ENCODE results near the gene NBL1.

NBL1 gene

DNA sequence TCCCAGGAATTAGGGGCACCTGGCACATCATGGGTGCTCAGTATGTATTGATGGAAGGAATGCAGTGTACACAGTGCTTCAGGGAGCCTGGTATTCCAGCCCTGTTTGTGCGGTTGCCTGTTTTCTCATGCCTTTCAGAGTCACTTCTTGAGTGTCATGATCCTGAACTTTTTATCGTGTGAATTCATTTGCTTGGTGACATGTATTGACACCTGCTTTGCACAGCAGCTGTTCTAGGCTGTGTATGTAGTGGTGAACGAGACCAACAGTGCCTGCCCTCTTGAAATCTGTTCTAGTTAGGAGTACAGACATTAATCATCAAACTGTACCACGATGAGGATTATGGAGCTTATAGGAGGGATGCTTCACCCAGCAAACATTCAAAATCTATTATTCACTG lies 26.7 kb downstream of the NBL1 start:
- no peak for DNase-seq

GRCh38 chr1:19672237-19672636 lies 28.1 kb downstream of the NBL1 start:
- no peak for DNase-seq

DNA sequence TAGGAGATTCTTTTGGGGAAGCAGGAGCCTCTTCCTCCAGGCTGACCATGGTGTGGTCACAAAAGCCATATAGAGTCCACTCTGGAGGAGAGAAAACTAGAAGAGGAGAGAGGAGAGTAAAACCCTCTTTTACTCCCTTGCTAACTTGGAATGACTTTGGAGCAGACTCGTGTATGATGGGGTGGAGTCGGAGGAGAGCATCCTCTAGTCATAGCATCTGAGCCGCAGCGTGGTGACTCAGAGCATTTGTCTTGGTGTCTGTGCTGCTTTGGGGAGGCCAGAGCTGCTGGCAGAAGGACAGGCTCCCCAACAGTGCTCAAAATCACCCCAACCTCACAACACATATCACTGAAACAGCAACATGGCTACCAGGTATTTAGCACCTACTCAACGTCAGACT lies 31.7 kb downstream of the NBL1 start:
- no peak for DNase-seq

DNA sequence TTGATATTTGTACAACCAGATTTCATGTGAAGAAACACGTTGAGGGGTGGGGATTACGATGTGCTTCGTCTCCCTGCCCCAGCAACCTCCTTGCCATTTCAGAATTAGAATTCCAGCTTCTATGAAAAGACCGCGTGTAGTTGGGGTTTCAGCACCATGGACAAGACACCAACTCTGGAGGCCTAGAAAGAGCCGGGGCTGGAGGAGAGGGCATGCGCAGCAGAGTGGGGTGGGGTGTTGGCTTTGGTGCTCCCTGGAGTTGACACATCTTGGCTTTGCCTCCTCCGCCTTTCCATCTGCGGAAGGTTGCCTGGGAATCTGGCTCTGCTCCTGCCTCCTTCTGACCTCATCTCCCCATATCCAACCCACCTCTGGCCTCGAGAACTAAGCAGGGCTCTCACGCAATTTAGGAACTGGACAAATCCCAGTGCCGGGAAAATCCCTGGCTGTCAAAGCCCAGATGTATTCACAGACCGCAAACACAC lies 32.4 kb downstream of the NBL1 start:
- DNase-seq: no peak

- DNase-seq: no peak
Measured at GRCh38 chr1:19678493-19678892, 34.4 kb downstream of the NBL1 start.

GRCh38 chr1:19678931-19679453 lies 34.9 kb downstream of the NBL1 start:
- DNase-seq: no peak

DNA sequence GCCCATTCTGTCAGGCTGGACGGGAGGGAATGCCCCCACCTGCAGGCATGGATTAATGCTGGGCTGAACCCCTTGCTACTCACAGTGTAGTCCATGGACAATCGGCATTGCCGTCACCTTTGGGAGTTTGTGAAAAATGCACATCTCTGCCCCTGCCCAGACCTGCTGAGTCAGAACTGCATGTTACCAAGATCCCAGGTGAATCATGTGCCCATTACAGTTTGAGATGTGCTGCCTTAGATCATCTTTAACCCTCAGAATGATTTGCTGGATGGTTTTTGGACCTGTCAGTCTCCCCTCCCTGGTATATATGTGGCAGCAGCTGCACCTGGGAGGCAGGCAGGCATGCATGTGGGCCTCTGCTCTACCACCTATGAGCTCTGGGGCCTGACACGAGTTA lies 35.6 kb downstream of the NBL1 start:
- DNase-seq: no peak

DNA sequence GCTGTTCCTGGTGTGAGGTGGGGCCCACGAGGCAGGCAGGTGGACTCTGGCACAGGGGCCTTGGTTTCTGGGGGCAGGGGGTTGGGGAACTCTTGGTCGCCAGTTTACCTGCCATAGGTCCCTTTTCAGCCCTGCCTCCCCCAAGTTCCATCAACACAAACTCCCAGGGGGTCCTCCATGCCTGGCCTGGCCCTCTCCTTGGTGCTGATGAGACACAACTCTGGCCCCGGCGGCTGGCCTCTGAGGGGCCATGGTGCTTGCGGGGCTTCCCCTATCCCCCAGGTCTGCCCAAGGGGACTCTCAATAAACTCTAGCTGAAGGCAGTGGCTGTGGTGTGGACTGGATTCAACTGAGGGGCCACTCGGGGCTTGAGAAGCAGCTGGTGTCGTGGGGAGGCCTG lies 36.5 kb downstream of the NBL1 start:
- DNase-seq: no peak

DNA sequence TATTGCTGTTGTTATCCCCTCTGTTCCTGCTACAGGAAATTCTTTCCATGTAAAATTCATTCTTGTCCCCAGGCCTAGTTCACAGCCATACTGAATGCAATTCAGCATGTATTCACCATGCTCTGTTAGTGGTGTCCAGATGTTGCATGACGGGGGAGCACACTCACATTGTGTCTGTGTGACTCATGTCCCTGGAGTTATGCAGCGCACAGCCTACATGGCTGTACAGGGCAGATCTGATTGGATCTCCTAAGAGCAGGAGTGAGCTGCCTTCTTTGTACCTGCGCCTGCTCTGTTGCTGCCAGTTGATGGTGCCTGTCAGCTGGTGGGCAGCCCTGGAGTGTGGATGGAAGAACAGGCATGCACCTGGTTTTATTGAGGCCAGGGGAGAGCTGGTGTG lies 38.1 kb downstream of the NBL1 start:
- DNase-seq: no peak

DNA sequence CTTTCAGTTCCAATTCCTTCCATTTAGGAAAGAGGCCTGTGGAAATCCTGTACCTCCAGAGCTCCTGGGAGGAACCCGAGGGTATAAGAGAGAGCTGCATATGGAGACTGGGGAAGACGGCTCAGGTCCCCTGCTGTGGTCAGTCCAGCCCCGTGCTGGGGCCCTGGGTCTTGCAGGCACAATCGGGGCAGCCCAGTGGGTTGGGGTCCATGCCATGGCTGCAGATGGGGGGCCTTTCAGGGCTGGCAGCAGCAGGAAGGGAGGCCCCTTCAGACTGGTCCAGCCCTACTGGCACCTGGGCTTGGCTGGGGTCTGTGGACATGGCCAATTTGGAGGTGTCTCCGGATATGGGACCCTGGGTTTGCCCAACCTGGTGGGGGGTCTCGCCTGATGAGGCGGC lies 38.8 kb downstream of the NBL1 start:
- no peak for DNase-seq

- DNase-seq: no peak
Measured at GRCh38 chr1:19683351-19683750, 39.2 kb downstream of the NBL1 start.

DNA sequence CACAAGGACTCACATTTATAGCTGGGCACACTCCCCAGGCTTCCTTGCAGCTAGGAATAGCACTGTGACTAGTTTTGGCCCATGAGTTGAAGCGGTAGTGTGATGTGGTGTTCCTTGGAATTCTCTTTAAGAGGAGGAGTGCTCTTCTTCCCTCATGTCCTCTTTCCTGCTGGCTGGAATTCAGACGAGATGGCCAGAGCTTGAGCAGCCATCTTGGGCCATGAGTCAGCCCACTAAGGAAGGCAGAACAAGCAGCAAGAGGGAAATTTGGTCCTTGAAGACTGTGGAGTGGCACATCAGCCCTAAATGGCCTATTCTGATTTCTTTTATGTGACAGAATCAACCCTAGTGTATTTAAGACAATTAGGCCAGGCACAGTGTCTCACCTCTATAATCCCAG lies 40.6 kb downstream of the NBL1 start:
- DNase-seq: no peak

DNA sequence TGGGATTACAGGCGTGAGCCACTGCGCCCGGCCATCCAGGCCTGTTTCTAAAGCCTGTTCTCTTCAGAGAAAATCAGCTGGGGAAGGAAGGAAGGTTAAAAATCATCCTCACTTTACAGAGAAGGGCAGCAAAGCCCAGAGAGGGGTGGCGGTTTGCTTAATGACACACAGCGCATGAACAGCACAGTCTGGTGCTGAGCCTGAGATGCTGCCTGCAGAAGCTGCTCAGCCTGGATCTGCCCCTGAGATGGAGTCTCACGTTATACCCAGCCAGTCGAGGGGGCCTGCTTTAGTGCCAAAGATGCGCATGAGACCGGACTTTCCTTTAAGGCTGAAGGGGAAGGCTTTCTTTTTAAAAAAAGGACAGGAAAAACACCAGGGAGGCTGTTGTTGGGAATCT lies 41.9 kb downstream of the NBL1 start:
- no peak for DNase-seq

DNA sequence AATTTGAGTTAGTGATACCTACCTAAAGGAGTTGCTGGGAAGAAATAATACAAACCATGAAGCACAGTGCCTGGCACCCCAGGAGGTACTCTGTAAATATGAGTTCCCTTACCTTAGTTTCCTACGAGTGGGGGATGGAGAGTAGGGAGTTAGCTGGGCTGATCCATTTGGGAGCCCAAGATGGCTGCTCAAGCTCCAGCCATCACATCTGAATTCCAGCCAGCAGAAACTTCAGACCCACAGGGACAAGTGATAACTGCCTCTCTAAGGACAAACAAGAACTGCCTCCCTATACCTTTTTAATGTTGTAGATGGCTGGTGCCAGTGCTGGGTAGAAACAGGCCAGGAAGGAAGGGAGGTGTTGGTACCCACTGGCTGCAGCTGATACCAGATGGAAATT lies 43.3 kb downstream of the NBL1 start:
- DNase-seq: no peak

- DNase-seq: peak; percentile 70
Measured at GRCh38 chr1:19688041-19688842, 44.1 kb downstream of the NBL1 start.

GRCh38 chr1:19689085-19689757 lies 45.1 kb downstream of the NBL1 start:
- DNase-seq: no peak

DNA sequence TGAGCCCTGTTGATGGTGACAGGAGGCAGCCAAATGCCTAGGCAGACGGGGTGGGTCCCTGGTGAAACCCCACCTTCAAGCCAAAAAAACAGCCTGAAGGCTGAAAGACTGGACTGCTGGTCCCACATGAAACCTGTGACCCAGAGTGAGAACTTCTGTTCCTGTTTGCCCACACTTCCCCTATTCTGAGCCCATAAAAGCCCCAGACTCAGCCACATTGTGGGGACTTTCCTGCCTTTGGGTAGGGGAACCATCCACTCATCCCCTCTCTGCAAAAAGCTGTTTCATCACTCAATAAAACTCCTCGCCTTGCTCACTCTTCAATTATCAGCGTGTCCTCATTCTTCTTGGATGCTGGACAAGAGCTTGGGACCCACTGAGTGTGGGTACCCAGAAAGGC lies 45.7 kb downstream of the NBL1 start:
- no peak for DNase-seq

DNA sequence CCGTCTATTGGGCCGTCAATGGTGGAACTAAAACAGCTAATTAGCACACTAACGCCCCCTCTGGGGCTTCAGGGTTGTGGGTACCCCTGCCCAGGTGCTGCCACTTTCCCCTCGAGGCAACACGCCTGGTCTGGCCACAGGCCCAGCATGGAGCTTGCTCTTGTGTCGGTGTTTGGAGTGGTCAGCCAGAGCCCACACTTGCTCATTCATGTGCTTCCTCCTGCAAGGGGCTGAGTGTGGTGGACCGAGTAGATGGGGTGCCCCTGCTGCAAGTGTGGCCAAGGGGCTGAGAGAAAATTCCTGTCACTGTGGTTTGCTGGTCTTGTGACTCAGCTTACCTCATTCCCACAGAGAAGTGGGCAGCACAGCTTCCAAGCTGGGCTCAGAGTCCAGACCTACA lies 46.2 kb downstream of the NBL1 start:
- no peak for DNase-seq

DNA sequence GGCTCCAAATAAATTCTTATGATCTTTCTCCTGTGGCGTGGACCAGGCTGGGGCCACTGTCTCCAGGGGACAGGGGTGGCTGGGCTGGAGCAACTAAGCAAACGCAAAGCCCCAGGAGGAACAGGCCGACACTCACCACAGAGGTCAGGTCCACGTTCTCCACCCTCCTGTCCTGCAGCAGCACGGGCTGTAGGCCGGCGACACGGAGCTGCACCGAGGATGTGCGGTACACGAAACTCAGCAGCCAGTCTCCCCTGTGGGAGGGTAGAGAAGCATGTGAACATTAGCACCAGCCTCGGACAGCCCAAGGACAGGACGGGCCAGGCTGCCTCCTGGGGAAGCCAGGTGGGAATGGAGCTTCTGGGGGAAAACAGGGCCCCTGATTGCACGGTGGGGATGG lies 50.2 kb downstream of the NBL1 start:
- DNase-seq: no peak

DNA sequence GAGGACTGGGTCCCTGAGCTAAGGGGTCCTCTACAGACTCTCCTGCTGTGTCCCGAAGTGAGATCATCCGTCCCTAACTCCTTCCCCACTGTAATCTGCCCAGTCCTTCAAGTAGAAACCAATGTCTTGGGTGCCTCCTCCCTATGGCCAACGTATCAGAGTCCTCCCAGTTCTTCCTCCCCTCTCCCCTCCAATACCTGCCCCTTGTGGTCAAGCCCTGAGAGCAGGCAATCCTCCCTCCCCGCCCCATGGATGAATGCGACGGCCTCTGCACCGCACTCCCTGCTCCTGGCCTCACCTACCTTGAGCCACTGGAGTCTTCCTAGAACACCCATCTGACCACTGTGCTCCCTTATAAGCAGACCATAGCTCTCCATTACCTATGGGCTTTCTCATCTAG lies 51.7 kb downstream of the NBL1 start:
- no peak for DNase-seq

- no peak for DNase-seq
Measured at GRCh38 chr1:19696820-19697219, 52.7 kb downstream of the NBL1 start.

DNA sequence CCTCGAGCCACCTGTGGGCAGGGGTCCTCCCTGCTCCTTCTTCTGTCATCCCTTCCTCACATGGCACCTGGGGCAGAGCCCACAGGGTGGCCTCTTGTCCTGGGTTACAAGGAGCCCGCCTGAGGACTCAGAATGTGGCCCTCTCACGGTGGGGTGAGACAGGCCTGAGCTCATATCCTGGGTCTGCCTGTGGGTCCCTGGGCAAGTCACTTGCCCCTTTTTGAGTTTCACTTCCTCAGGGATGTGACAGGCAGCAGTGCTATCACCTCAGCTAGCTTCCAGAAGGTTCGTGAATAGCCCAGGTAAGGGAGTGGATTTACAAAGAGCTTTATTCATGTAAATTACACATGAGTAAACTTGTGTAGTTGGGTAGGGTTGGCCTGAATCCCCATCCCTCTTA lies 54.1 kb downstream of the NBL1 start:
- DNase-seq: no peak

DNA sequence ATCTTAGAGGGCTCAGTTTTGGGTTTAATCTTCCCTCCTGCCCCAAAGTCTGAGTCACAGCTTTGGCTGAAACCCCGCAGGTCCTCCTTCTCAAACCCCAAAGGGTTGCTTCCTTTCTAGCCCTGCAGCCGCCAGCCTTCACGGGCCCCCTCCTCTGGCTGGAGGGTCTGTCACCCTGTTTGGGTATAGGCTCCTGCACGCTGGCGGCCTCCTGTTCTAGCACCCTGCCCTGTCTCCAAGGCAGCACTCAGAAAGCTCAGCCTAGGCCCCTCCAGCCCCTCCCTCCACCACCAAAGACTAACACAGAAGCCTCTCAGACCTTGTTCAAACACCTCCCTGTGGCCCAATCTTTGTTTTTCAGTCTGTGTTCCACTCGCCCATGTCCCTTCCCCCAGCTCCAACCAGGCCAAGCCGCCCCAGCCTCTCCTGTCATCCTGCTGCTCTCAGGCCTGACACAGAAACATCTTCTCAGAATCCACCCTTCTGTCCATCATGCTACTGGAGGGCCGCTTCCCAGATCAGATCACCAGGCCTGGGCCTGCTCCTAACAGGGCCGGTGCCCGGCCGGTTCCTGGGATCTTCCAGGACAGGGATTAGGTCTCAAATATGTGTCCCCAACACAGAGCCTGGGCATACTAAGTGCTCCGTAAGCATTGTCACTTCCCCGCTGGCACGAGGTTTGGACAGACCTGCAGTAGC lies 56.1 kb downstream of the NBL1 start:
- no peak for DNase-seq

GRCh38 chr1:19703280-19703679 lies 59.2 kb downstream of the NBL1 start:
- no peak for DNase-seq

Data from central memory CD4-positive, alpha-beta T cell (primary cell).